T-helper 1 cell (primary cell): ENCODE data around the gene CREB3L2.

Experiments used
- DNase-seq, 5 donors: peaks; one replicate each; pipeline ENCODE4 v3.0.0-alpha.2; 2012 to 2020

CREB3L2 gene

DNA sequence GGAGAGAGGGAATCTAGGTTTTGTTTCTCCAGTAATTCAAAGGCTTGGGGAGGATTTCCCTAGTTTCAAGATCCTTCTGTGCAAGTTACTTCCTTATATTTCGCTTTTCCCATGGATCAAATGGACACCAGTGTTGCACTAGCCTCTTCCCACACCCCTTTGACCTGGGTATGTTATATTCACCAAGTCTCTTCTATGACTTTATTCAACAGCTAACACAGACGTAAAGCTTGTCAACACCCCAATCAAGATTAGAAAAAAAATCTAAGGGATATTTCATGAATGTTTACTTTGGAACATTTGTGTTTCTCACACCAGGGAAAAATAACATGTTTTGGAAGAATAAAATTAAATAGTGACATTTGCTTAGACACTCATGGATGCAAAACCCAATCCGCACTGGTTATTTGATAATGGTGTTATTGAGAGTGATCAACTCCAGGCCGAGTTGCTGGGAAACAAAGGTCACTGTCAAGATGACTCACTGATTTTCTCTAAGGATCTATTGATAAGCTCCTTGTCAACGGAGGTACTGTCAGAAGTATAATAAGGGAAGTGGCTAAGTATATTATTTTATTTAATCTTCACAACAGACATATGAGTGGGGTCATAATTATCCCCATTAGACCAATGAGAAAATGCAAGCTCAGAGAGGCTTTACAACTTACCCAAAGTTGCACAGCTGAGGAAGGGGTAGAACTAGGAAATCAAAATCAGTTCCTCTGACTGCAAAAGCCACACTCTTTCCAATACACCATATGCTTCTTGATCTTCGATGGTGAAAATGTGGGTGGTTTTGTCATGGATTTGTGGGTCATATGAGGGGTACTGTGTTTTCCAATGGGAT is 52.2 kb downstream of the CREB3L2 start:
- DNase-seq, result no peak

DNA sequence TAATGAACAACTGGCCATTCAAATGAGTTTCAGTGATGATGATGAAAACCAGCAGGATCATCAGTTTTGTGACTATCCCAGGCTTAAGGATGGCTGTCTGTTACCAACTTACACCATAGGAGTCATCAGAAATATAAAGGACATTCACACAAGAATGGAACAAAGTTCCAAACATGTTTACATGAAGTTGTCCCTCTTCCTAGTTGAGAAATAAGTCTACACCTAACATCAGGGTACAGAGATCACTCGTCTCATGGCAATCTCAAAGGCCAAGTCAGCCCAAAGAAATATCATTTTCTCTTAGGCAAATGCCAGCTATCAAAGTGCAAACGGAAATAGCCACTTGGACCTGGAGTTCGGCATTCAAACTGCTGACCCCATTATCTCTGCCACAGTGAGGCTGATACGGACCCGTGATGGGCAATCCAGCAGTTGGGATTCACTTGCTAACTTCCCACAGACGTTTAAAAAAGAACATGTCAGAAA is 53.0 kb downstream of the CREB3L2 start:
- no peak for DNase-seq

DNA sequence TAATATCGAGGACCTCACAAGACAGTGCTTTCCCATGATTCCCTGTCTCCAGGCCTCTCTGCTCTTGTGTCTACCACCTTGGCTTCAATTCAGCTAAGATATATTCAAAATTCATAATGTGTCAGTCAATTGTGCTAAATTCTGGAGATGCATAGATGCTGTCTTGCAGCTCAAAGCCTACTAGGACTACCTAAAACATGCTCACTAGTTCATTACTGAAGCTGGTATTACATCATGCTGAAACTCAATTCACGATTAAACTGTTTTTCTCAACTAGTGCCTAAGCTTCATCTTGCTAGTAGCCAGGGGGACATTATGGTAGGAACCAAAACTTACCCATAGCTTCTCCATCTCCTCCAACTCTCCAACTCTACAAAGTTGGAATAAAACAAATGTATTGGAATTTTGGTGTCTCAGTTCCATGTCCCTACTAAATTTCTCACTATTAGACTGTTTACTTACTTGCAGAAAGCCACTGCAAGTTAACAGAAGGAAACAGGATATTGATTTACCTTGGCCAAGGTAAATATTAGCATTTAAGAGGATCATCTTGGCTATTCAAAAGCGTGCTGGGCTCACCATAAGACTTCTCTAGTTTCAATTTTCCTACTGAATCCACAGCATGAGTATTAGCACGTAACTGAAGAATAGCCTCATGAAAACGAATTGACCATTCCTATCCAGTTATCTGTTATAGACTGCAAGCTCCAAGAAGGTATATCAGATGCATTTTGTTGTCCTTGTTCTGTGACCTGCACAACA is 53.6 kb downstream of the CREB3L2 start:
- no peak for DNase-seq

DNA sequence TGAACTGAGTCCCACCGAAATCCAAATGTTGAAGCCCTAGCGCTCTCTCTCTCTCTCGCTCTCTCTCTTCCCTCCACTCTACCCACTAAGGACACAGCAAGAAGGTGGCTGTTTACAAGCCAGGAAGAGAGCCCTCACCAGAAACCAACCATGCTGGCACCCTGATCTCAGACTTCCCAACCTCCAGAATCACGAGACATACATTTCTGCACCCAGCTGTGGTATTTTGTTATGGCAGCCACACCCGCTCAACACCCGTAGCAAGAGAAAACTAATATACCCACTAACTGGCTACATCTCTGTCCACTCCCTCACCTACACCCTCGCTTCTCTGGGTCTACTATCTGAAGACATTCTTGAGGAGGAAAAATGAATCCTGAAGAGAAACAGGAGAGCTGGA is 54.8 kb downstream of the CREB3L2 start:
- DNase-seq, result no peak

DNA sequence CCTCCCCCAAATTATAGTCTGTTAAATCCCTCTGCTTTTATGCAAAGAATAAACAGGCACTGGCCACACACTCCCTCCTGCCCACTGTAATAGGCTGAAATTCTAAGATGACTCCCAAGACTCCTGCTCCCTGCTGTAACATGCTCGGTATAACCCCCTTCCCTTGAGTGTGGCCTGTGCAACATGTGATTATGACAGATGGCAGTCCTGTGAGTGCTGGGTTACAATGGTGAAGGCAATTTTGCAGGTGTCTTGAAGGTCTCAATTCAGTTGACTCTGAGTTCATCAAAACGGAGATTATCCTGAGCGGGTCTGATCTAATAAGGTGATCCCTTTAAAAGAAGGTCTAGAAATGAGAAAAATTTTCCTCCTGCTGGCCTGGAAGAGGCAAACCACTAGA is 55.9 kb downstream of the CREB3L2 start:
- DNase-seq, result no peak

DNA sequence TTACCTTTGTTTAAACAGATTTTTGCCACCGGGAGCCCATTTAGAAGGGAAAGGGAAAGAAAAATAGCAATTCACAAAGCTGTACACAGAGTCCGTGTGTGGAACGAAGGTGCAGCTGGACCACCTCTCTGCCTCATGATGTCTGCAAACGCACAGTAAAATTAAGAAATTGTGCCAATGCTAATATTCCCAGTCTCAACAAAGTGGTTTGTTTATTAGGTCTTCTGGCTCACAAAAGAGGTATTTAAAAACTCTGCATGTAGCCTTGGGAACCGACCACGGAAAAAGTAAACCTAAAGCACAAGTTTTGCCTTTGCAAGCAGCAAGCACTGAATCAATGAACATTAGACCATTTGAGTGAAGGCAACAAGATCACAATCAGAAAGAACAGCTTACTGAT is 57.7 kb downstream of the CREB3L2 start:
- no peak for DNase-seq

DNA sequence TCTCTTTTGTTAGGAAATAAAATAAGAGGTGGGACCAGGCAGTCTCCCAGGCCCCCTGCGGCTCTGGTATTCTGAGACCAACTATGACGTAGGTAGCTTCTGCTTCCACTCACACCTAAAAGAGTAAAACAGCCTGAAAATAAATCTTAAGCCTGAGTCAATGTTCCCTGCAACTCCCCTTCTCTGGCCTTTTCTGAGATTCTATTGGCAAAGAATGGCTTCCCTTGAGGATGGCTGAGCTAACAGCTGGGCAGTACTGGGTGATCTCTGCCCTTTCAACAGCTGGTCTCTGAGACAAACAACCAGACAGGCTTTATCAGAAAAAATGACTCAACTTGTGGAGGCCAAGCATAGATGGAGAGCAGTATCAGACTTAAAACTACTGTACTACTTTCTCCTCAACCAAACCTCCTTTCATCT is 58.7 kb downstream of the CREB3L2 start:
- no peak for DNase-seq

DNA sequence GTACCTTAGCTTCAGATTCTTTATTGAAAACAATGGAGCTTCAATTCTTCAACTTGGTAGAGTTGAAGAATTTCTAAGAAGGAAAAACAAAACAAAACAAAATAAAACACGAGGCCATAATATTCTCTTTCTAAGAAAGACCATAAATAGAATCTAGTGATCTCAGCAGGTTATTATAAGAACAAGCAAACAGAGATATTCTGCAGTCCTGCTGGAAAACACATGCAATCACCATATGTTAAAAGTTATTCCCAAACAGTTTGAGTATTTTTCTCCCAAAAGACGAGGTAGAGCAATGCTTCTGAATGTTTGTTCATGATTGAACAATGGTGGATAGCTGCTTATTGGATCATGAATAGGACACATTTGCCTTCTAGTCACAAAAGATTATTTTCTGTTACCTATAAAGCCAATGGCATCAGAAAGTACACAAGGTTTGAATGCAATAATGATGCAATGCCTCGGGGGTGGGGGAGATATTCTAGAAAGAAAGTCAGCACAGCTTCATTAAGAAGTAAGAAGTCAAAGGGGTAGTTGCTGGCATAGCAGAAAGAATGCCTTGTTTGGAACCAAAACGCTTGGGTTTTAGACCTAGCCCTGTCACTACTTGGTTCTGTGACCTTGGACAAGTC is 59.3 kb downstream of the CREB3L2 start:
- no peak for DNase-seq

DNA sequence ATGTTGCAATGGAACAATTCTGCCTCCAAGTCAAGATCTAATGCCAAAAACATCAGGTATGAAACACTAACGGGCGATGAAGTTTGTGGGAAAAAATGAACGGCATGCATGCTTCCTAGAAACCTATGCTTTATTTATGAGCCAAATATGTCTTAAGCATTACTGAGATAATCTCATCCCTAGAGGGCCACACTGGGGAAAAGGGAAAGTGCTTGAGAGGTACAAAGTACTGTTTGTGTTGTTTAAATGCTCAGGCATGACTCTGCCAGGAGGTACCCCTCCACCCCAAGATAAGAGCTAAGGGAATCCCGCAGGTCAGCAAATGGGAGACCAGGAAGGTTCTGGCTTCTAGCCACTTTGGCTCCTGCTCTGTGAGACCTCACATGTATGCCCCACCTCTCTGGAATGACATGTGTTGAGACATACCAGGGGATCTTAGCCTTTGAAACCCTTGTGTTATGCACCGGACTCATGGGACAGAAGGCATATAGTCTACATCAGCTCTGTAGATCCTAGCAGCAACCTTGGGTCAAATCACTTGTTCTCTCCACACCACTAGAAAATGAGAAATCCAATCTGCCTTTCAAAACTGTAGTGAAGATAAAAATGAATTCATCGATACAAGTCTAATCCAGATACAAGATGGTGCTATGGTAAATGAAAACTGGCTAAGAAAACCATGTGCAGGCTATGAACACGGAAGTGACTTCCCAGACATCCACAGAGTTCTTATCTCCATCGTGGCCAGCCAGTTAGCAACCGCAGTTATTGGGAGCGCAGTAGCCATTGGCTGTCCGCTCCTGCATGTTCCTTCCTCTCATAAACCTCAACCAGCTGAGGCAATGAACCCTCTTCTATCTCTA is 61.0 kb downstream of the CREB3L2 start:
- DNase-seq, result no peak

DNA sequence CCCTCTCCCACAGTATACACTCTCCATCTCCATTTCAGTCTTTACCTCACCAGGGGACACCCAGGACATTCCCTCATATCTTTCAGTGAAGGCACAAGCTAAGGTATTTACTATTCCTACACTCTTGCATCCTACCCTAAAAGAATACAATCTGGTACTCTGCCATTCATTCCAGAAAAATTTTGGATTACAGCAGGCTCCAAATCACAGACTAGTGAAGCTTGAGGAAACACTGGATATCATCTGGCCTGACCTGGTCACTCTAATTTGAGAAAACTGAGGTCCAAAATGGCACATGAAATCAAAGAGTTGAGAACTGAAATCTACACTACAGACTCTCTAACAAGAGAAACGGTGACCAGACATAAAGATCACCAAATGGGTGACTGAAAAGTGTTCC is 61.7 kb downstream of the CREB3L2 start:
- no peak for DNase-seq

DNA sequence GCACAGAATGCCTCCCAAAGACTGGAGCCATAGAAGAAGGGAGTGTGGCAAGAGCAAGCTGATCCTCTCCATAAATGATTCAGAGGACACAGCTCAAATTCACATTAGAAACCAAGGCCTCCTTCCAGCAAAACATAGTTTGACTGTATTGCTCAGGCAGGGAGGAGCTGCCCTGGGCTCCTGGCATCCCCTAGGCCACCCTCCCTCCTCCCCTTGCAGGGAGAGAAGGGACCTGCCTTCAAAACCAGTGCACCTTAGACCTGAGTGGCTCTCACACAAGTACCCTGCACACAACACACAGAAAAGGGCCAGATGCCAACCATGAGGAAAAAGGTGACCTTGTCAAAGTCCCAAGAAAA is 64.7 kb downstream of the CREB3L2 start:
- DNase-seq, result no peak

DNA sequence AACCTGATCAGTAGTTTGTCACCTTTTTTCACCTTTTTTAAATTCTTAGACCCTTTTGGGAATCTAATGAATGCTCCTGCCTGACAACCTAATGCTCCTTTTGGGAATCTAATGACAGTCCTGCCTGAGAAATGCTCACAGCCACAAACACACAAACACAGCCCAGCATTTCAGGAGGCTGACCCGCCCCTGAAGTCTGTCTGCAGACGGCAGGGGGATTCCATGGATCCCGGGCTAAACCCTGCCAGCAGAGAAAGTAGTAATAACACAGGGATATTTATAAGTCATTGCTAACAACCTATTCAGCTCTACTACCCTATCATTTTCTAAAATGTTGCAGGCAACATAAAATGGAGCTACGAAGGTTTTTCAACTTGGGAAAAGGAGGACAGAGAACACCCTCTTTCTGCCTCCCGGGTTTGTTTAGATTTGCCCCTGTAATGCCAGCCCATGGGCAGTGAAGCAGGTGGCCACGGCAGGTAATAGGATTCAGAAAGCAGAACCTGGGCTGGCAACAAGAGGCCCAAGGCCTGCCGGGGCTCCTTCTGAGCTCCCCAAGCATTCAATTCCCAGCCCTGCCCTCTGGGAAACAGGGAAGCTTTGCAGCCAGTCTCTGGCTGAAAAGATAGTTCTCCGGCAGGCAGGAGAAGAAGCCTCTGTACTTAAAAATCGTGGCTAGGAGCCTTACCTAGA is 65.2 kb downstream of the CREB3L2 start:
- no peak for DNase-seq

DNA sequence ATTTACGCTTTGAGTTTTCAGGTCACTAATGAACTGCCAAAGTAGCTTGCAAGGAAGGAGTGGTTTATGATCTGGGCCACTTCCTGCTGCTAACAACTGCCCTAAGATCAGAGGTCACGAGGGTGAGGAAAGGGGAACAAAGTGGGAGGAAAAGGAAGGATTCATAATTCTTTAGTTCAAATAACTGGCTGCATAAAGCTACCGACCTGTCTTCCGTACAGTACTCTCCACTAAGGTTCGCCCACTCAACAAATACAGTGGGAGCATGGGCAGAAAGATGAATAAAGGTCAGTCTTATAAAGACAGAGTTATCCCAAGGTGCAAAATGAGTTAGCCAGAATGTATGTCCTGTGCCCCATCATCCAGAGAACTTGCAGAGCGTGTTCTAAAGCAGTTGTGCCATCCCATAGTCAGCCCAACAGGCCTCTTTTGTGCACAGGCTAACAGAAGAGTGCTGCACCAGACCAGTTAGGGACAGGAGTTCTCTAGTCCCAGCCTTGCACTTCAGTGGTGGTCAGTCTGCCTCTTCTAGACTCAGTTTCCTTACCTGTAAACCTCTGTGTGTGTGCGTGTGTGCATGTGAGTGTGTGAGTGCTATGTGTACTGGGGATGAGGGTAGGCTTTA is 65.9 kb downstream of the CREB3L2 start:
- peak in 1 of 5 donors; percentile 33 for DNase-seq

DNA sequence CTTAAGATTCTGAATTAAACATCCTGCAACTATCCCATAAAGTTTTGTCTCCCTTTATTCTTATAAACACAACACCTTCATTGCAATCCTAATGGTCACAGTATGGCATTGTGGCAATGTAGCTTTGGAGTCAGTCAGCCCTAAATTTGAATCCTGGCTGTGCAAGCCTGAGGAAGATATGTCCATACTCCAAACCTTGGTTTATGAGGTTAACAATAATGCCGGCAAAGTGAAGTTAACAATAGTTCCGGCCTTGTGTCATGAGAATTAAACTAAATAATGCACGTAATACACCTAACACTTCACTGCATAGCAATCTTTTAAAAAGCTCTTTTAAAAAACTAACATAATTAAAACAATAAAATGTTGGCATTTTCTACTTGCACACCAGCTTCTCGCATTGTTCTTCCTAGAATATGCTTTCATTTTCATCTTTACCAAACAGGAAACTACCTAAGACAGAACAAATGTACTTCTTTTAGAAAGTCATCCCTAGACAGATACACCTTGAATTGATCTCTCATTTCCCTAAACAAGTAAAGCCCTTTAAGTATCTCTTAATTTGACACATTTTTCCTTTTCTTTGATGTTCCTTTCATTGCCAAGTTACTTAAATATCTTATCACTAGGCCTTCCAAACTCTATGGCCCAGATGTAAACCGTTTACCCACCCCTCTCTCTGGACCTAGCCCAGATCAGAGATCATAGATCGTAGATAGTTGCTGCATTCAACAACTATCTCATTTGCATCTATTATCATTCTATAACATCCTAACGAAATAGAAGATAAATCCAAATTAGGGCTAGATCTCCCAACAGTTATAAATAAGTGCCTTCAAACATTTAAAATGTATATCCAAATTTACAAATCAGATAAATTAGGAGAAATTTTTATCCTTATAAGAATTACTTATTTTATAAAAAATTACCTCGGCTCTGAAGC is 66.7 kb downstream of the CREB3L2 start:
- peak in 1 of 5 donors; percentile 49 for DNase-seq

DNA sequence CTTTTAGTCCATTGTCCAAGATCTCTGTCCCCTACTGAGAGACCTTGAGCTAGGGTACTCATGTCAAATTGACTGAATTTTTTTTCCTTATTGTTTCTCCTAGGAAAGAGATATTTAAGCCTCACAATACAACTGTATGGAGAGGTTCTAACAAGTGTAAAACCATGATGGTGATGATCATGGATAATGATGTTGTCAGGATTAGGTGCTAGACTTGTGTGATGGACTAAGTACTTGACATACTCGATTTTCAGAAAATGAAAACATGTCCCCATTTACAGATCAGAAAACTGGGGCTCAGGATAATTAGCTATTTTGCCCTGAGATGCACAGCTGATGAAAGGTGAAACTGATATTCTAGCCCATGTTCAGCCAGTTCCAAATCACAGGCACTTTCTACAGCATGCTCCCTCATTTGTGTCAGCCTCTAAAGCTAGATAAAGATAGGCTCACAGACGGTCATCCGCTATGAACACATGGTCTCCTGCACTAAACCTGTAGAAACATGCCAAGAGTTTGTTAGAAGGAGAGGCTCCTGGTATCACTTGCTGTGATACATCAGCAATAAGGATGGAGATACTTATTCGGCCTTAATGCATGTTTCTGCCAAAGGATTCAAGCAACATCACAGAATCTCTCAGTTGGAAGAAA is 67.6 kb downstream of the CREB3L2 start:
- no peak for DNase-seq

DNA sequence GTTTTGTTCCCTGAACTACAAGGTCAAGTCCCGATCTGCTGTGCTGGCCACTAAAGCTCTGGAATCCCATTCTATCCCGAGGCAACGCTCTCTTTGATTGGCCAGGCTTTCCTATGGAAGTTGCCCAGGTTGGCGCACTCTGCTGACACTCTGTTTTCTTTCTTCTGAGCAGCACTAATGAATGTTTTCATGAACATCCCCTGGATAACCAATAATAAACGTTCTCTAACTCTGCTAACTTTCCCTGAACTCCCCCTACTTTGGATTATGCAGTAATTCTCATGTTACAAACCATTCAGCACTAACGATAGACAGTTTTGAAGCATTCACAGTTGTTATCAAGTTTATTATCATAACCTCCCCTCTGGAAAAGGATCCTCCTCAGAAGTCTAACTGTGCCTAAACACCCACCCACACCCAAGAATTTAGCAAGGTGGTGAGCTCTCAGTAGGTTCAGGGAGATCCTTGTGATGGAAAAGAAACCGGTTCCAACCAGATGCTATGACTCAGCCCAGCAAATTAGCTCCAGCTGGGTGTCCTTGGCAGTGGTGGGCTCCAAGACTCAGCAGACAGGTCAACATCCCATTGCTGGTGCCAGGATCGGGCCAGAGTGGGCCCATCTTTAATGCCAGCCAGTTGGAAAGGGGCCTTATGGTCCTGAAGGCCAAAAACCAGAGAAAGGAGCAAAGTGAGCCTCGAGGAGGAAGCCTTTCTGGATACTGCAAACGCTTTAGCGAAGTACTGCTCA is 68.4 kb downstream of the CREB3L2 start:
- no peak for DNase-seq

DNA sequence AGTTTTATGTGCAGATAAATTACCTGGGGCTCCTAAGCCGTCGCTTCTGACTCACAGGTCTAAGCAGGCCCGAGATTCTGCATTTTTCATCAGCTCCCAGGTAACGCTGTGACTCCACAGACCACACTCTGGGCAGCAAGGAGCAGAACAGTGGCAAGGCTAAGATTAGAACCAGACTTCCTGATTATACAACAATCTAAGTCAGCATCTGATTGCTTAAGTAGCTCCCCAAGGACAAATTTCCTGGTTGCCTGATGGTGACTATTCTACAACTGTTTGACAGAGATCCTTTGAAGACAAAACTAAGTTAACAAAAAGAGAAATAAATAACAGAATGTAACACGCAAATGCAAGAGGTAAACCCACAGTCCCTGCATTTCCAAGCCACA is 69.0 kb downstream of the CREB3L2 start:
- no peak for DNase-seq

DNA sequence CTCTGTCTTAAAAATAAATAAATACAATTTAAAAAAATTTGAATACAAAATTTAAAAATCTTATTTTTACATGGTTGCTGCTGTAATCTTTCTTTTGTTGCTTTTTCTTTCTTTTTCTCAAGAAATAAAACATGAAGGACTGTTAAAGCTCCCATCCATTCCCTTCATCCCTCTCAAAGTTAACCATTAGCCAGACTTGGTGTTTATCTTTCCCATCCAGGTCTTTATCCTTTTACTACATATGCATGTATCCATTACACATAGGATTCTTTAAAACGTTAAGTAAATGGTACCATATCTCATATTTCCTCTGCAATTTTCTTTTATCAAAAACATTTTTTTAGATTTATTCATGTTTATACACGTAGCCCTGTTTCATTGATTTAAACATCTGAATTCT is 70.1 kb downstream of the CREB3L2 start:
- DNase-seq, result no peak

DNA sequence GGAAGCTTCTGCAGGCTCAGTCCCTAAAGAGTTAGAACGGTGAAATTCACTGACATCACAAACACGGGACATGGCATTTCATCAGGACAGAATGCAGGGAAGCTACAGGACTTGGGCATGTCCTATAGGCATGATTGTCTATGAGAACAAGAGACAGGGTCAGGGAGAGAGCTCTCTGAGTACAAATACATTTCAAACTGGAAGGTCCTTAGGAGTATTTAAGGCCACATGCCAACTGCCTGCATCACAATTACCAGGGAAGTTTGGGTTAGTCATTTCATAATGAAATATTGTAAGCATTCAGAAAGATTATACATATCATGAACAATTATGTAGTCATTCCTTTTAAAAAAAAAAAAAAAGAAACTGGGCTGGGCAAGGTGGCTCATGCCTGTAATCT is 71.3 kb downstream of the CREB3L2 start:
- DNase-seq, result no peak
